ENCODE data around the gene U2AF1L4.
"Not testable (repeated sequence)": the region's sequence is repeated elsewhere in the genome, so short reads cannot be mapped to it uniquely, and the experiment has no call there.

U2AF1L4 gene

GRCh38 chr19:35725216-35725861, 19.9 kb downstream of the U2AF1L4 start:
- no peak for DNase-seq (ENCODE audit: low spot score)

GRCh38 chr19:35724560-35724959, 20.7 kb downstream of the U2AF1L4 start:
- DNase-seq (ENCODE audit: low spot score) = no peak

- not testable (repeated sequence) for DNase-seq (ENCODE audit: low spot score)
Observed at GRCh38 chr19:35724132-35724531, 21.1 kb downstream of the U2AF1L4 start.

GRCh38 chr19:35723671-35724070, 21.5 kb downstream of the U2AF1L4 start:
- DNase-seq (ENCODE audit: low spot score) = no peak

- DNase-seq (ENCODE audit: low spot score) = no peak
Observed at GRCh38 chr19:35722897-35723296, 22.3 kb downstream of the U2AF1L4 start.

GRCh38 chr19:35722461-35722860, 22.8 kb downstream of the U2AF1L4 start:
- no peak for DNase-seq (ENCODE audit: low spot score)

- no peak for DNase-seq (ENCODE audit: low spot score)
Observed at GRCh38 chr19:35721374-35721773, 23.8 kb downstream of the U2AF1L4 start.

- DNase-seq (ENCODE audit: low spot score) = no peak
Observed at GRCh38 chr19:35720648-35721047, 24.6 kb downstream of the U2AF1L4 start.

GRCh38 chr19:35720163-35720524, 25.1 kb downstream of the U2AF1L4 start:
- DNase-seq (ENCODE audit: low spot score) = no peak

GRCh38 chr19:35719402-35720162, 25.6 kb downstream of the U2AF1L4 start:
- no peak for DNase-seq (ENCODE audit: low spot score)

GRCh38 chr19:35718345-35719041, 26.7 kb downstream of the U2AF1L4 start:
- DNase-seq (ENCODE audit: low spot score) = peak; percentile 28

GRCh38 chr19:35717665-35718344, 27.4 kb downstream of the U2AF1L4 start, which contains the start of gene KMT2B:
Gene KMT2B, plus strand, starts transcription at chr19:35718003. Its CDS starts 16 bp downstream, at chr19:35718019.
- DNase-seq (ENCODE audit: low spot score) = no peak

- peak; percentile 87 for DNase-seq (ENCODE audit: low spot score)
Observed at GRCh38 chr19:35716801-35717664, 28.2 kb downstream of the U2AF1L4 start.

GRCh38 chr19:35715981-35716800, 29.0 kb downstream of the U2AF1L4 start:
- no peak for DNase-seq (ENCODE audit: low spot score)

- no peak for DNase-seq (ENCODE audit: low spot score)
Observed at GRCh38 chr19:35715355-35715809, 29.8 kb downstream of the U2AF1L4 start.

- no peak for DNase-seq (ENCODE audit: low spot score)
Observed at GRCh38 chr19:35714601-35715354, 30.4 kb downstream of the U2AF1L4 start.

- no peak for DNase-seq (ENCODE audit: low spot score)
Observed at GRCh38 chr19:35713904-35714495, 31.2 kb downstream of the U2AF1L4 start.

- no peak for DNase-seq (ENCODE audit: low spot score)
Observed at GRCh38 chr19:35713506-35713850, 31.7 kb downstream of the U2AF1L4 start.

Data from hematopoietic multipotent progenitor cell treated with erythropoietin and hydrocortisone succinate and interleukin-3 and kit ligand, for 15 days (in vitro differentiated cells).